Spleen (tissue), 11 donors: Measurements from ENCODE around the gene RASGEF1B. TPM values are rescaled to one million over a fixed set of nuclear protein-coding genes. Genes with fewer than 3 reads are reported as not detected.
A peak's percentile ranks its signal among the peaks of the same experiment; 100 is the strongest.

Experiments used
- DNase-seq: peaks from one replicate; pipeline ENCODE4 v3.0.0-alpha.2; 2020
- H3K27ac ChIP-seq, 8 donors: fragments of 200-600 bp; sonication (generic) in 7 of 8; 1 replicate in 4 of 8; 2 replicates in 4 of 8; pipeline versions ENCODE4 v1.5.0 to v1.8.0; 2016 to 2021; ENCODE audit warnings: inconsistent platforms in 4 of 8, mild to moderate bottlenecking in 4 of 8, moderate library complexity in 1 of 8
- H3K27me3 ChIP-seq, 7 donors: fragments of 200-600 bp; sonication (generic) in 6 of 7; replicated peaks in 1 of 7; 1 replicate in 4 of 7; 2 replicates in 3 of 7; pipeline versions ENCODE4 v1.5.0 to v1.8.0; 2016 to 2021; ENCODE audit warnings: inconsistent platforms in 3 of 7, mild to moderate bottlenecking in 1 of 7
- H3K36me3 ChIP-seq, 6 donors: fragments of 200-600 bp; sonication (generic) in 5 of 6; 1 replicate in 4 of 6; 2 replicates in 2 of 6; pipeline versions ENCODE4 v1.5.0 to v1.8.0; 2016 to 2021; ENCODE audit warnings: inconsistent platforms in 2 of 6
- H3K4me1 ChIP-seq, 6 donors: fragments of 200-600 bp; sonication (generic) in 5 of 6; 1 replicate in 3 of 6; 2 replicates in 3 of 6; pipeline versions ENCODE4 v1.5.0 to v1.8.0; 2016 to 2021; ENCODE audit warnings: inconsistent platforms in 3 of 6
- H3K4me3 ChIP-seq, 8 donors: fragments of 200-600 bp; sonication (generic) in 7 of 8; 1 replicate in 4 of 8; 2 replicates in 4 of 8; pipeline versions ENCODE4 v1.5.0 to v1.8.0; 2016 to 2021; ENCODE audit warnings: inconsistent platforms in 4 of 8, mild to moderate bottlenecking in 4 of 8, moderate library complexity in 2 of 8
- H3K9me3 ChIP-seq, 8 donors: fragments of 200-600 bp; sonication (generic) in 7 of 8; 1 replicate in 4 of 8; 2 replicates in 4 of 8; pipeline versions ENCODE4 v1.5.0 to v1.8.0; 2016 to 2021; ENCODE audit warnings: inconsistent platforms in 4 of 8
- POLR2A ChIP-seq, 3 donors: fragments of 450-650 bp; IDR thresholded peaks; one replicate each; pipeline ENCODE4 v1.5.1; 2017; ENCODE audit warnings: antibody characterized with exemption in 3 of 3, mild to moderate bottlenecking in 1 of 3
- POLR2AphosphoS5 ChIP-seq, 3 donors: sonication (generic); formaldehyde crosslinking; IDR thresholded peaks; one replicate each; pipeline ENCODE4 v1.5.1; 2017; ENCODE audit warnings: antibody characterized with exemption in 3 of 3
- WGBS, 5 donors: extraction: QIAGEN DNeasy Blood & Tissue Kit in 3 of 5; methylation state at CpG; one replicate each; pipeline versions ENCODE4 v1.1.5 to v1.1.7; 2013 to 2018; 5-methylcytosine and 5-hydroxymethylcytosine counted together
- intact Hi-C: fragments of 100-400 bp; cut with DNase I; formaldehyde crosslinking; loops from one replicate; pipeline ENCODE4 v1.15.0; 2023; ENCODE audit warnings: low total_unique reads
- polyA plus RNA-seq, 3 donors: library from polyadenylated mRNA; stranded (reverse); fragments of 200-250 nt; gene quantifications; one replicate each; pipeline ENCODE4 v1.2.1, GENCODE V29; 2013
- total RNA-seq, 7 donors: library from RNA; depleted of rRNA in 3 of 7; stranded (reverse); fragments of >200 nt in 3 of 7; fragmentation: NEBNext Ultra II Directional in 4 of 7; extraction: Animal tissue kit (Norgen Biotek cat#: 25700) in 4 of 7; gene quantifications; one replicate each; pipeline versions ENCODE4 v1.1.0 to v1.2.1, GENCODE V29; 2016 to 2021
- TF ChIP-seq, protein P1 (sequence below), 11 experiments: fragments of 200-600 bp in 7 of 11; fragments of 450-650 bp in 4 of 11; sonication (generic) in 4 of 11; IDR thresholded peaks in 8 of 11; conservative IDR thresholded peaks in 3 of 11; 1 replicate in 7 of 11; 2 replicates in 4 of 11; pipeline versions ENCODE4 v1.4.0 to v1.8.0; 2016 to 2021; ENCODE audit warnings: antibody characterized with exemption in 11 of 11, inconsistent platforms in 4 of 11, mild to moderate bottlenecking in 1 of 11
- donor health status: healthy with polysubstance abuse.
- donor health status: DM: no; HTN: no; CAD: no; lungs with moderate emphysema.
- donor health status: DM: no; HTN: no; CAD: no.
- donor health status: Bipolar disorder and iron deficiency.
- donor health status: healthy.
- donor health status: DM: no; HTN: no; CAD: no.
- donor health status: DM: yes; HTN: yes; CAD: no.

The RASGEF1B gene
- total and polyA plus RNA-seq, 10 donors: 9.4 to 69.5 (median 32.0) TPM

DNA sequence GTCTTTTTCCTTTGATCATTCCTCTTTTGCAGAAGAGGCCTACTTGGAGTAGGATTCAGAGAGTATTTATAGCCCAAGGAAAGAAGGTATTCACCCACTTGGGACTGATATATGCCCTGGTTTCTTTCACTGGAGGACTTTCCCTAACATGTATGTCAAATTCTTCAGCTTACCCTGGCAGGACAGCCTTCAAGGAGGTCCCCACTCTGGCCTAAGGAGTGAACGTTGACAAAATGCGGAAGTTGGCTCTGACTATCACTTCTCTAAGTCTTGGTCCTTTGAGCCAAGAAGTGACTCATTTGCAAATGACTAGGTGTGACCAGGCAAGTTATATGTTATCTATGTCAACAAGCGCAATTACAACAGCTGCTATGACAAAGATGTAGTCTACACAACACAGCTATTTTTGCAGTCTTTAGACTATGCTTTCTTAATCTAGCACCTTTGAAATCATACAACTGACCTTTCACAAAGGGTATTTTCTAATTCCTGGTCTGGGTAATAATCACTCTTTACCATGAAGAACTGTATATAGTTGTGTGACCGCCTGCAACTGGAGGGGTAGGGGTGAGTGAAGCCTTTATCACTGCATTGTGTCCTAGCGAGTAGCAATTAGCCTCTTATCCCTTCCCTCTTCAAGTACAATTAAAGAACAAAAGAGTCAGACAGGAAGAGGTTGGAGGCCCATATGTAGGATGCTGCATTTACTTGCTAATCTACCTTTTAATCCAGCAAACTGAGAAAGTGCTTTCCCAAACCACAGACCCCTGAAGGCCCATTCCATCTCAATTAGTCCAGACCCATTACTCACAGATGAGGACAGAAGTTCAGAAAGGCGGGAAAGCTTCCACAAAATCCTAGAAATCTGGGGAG lies 50.1 kb downstream of the RASGEF1B start:
- no peak for DNase-seq
- Histone ChIP-seq H3K27ac (peak overlapping the region in 4 of 8 donors; percentile 26 to 57 (median 54)), H3K4me3 (no peak overlapping the region), H3K9me3 (no peaks in the 10 kb centered on the region), H3K27me3 (no peaks in the 10 kb centered on the region), H3K4me1 (peaks cover 0 to 16% (median 2%) of the 10 kb centered on the region in 6 donors), H3K36me3 (peaks cover 0 to 24% (median 9%) of the 10 kb centered on the region in 6 donors)
- TF ChIP-seq POLR2AphosphoS5 (IDR thresholded peaks at IDR 0.05): peak in 1 of 3 donors; percentile 36
- TF ChIP-seq, protein P1, sequence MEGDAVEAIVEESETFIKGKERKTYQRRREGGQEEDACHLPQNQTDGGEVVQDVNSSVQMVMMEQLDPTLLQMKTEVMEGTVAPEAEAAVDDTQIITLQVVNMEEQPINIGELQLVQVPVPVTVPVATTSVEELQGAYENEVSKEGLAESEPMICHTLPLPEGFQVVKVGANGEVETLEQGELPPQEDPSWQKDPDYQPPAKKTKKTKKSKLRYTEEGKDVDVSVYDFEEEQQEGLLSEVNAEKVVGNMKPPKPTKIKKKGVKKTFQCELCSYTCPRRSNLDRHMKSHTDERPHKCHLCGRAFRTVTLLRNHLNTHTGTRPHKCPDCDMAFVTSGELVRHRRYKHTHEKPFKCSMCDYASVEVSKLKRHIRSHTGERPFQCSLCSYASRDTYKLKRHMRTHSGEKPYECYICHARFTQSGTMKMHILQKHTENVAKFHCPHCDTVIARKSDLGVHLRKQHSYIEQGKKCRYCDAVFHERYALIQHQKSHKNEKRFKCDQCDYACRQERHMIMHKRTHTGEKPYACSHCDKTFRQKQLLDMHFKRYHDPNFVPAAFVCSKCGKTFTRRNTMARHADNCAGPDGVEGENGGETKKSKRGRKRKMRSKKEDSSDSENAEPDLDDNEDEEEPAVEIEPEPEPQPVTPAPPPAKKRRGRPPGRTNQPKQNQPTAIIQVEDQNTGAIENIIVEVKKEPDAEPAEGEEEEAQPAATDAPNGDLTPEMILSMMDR (IDR thresholded peaks at IDR 0.05 in 8 of 11, conservative IDR thresholded peaks at IDR 0.05 in 3 of 11): no peak
- TF ChIP-seq POLR2A (IDR thresholded peaks at IDR 0.05): no peak
- 59 to 73% (median 69%) methylated on average over 6 of the region's 6 CpGs for WGBS, 5 donors
- intact Hi-C loops: no loop called here

- peaks cover 0 to 16% (median 2%) of the 10 kb centered on the region in 6 donors for H3K4me1 ChIP-seq
- H3K4me3 ChIP-seq: no peak overlapping the region
- H3K9me3 ChIP-seq: no peaks in the 10 kb centered on the region
- no peaks in the 10 kb centered on the region for H3K27me3 ChIP-seq
- H3K27ac ChIP-seq: no peak overlapping the region
- no peaks in the 10 kb centered on the region for H3K36me3 ChIP-seq
- intact Hi-C loops: no loop called here
- WGBS, 5 donors: 42 to 63% (median 53%) methylated on average over 1 of the region's 1 CpG
- DNase-seq: no peak
- TF ChIP-seq POLR2AphosphoS5 (IDR thresholded peaks at IDR 0.05): no peak
- TF ChIP-seq POLR2A (IDR thresholded peaks at IDR 0.05): no peak
- TF ChIP-seq, protein P1 (IDR thresholded peaks at IDR 0.05 in 8 of 11, conservative IDR thresholded peaks at IDR 0.05 in 3 of 11): no peak
Measured at GRCh38 chr4:81418572-81418971, 53.1 kb downstream of the RASGEF1B start.

DNA sequence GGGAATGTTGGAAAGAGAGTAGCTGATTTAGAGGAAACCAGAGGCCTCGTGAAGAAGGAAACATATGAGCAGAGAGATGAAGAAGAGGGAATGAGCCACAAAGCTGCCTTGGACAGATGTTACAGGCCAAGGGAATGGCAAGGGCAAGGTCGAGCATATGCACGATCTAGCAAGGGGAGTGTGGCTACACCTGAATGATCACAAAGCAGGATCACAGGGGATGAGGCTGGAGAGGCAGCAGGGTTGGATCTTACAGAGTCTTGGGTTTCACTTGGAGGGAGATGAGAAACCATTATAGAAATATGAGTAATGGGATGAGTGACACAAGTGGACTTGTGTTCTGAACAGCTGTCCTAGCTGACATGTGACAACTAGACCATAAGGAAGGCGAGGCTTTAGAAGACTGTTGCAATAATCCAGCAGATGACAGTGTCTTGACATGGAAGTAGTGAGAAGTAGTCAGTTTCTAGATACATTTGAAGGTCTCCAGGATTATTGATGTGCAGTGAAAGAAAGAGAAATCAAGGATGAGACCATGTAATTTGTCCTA lies 58.7 kb downstream of the RASGEF1B start:
- no peaks in the 10 kb centered on the region for H3K9me3 ChIP-seq
- WGBS, 5 donors: 76 to 88% (median 78%) methylated on average over 4 of the region's 4 CpGs
- H3K36me3 ChIP-seq: no peaks in the 10 kb centered on the region
- intact Hi-C loops: no loop called here
- H3K27me3 ChIP-seq: no peaks in the 10 kb centered on the region
- H3K4me3 ChIP-seq: no peak overlapping the region
- no peak overlapping the region for H3K27ac ChIP-seq
- DNase-seq: no peak
- no peaks in the 10 kb centered on the region for H3K4me1 ChIP-seq
- TF ChIP-seq POLR2A (IDR thresholded peaks at IDR 0.05) (no peak), POLR2AphosphoS5 (IDR thresholded peaks at IDR 0.05) (no peak)
- TF ChIP-seq, protein P1 (IDR thresholded peaks at IDR 0.05 in 8 of 11, conservative IDR thresholded peaks at IDR 0.05 in 3 of 11): no peak

DNA sequence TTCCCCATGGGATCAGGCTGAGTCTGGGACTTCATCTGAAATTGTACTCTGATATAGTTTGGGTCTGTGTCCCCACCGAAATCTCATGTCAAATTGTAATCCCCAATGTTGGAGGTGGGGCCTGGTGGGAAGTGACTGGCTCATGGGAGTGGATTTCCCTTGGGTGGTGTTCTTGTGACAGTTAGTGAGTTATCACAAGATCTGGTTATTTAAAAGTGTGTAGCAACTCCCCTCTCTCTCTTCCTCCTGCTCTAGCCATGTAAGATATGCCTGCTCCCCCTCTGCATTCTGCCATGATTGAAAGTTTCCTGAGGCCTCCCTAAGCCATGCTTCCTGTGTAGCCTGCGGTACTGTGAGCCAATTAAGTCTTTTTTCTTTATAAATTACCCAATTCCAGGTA lies 61.0 kb downstream of the RASGEF1B start:
- no peak for DNase-seq
- H3K4me3 ChIP-seq: no peak overlapping the region
- no peaks in the 10 kb centered on the region for H3K27me3 ChIP-seq
- H3K9me3 ChIP-seq: no peaks in the 10 kb centered on the region
- H3K36me3 ChIP-seq: no peaks in the 10 kb centered on the region
- 39 to 53% (median 50%) methylated on average over 2 of the region's 2 CpGs for WGBS, 5 donors
- H3K4me1 ChIP-seq: peaks cover 0 to 7% (median 3%) of the 10 kb centered on the region in 6 donors
- intact Hi-C loops: no loop called here
- TF ChIP-seq, protein P1 (IDR thresholded peaks at IDR 0.05 in 8 of 11, conservative IDR thresholded peaks at IDR 0.05 in 3 of 11): no peak
- H3K27ac ChIP-seq: no peak overlapping the region
